Neural cell (in vitro differentiated cells): ENCODE results near the gene FUNDC2. TPM values are rescaled to one million over a fixed set of nuclear protein-coding genes. Genes with fewer than 3 reads are reported as not detected.

Experiments used
- H2AFZ ChIP-seq: fragments of 200-600, 300-800 bp; sonication (generic), shearing (Covaris generic); 2 replicates; pipeline ENCODE4 v1.6.0; 2014; ENCODE audit warnings: low read depth, mild to moderate bottlenecking, antibody characterized with exemption, low read length, moderate library complexity
- H3F3A ChIP-seq: fragments of 200-600 bp; shearing (Covaris generic); 2 replicates; pipeline ENCODE4 v1.6.1; 2016; ENCODE audit warnings: mild to moderate bottlenecking, moderate library complexity, mixed read lengths, antibody characterized with exemption, low read length; ENCODE audit not compliant: insufficient read depth, poor library complexity, severe bottlenecking
- H3K27ac ChIP-seq: fragments of 200-600, 300-800 bp; sonication (generic), shearing (Covaris generic); 2 replicates; pipeline ENCODE4 v1.5.1; 2014; ENCODE audit warnings: mild to moderate bottlenecking, low read length, moderate library complexity
- H3K27me3 ChIP-seq: fragments of 300-800, 200-600 bp; sonication (generic), shearing (Covaris generic); 2 replicates; pipeline ENCODE4 v1.6.0; 2014; ENCODE audit warnings: mild to moderate bottlenecking, low read depth, low read length, moderate library complexity; ENCODE audit not compliant: insufficient read depth
- H3K36me3 ChIP-seq: fragments of 300-800, 200-600 bp; sonication (generic), shearing (Covaris generic); 2 replicates; pipeline ENCODE4 v1.5.1; 2014; ENCODE audit warnings: mild to moderate bottlenecking, antibody characterized with exemption, low read length, moderate library complexity; ENCODE audit not compliant: insufficient read depth
- H3K4me2 ChIP-seq: fragments of 300-800, 200-600 bp; sonication (generic), shearing (Covaris generic); 2 replicates; pipeline ENCODE4 v1.6.0; 2014; ENCODE audit warnings: mild to moderate bottlenecking, low read length
- H3K4me3 ChIP-seq: fragments of 300-800, 200-600 bp; sonication (generic), shearing (Covaris generic); 2 replicates; pipeline ENCODE4 v1.5.1; 2014; ENCODE audit warnings: mild to moderate bottlenecking, low read length, moderate library complexity
- H3K79me2 ChIP-seq: fragments of 200-600 bp; shearing (Covaris generic); replicated peaks from 2 replicates; pipeline ENCODE4 v1.6.0; 2014; ENCODE audit warnings: mild to moderate bottlenecking, low read length, moderate library complexity; ENCODE audit not compliant: insufficient read depth
- H3K9ac ChIP-seq: fragments of 300-800, 200-600 bp; sonication (generic), shearing (Covaris generic); 2 replicates; pipeline ENCODE4 v1.6.1; 2016; ENCODE audit warnings: mild to moderate bottlenecking, low read length, mixed read lengths
- H3K9me2 ChIP-seq: fragments of 200-600 bp; shearing (Covaris generic); 2 replicates; pipeline ENCODE4 v1.6.1; 2016; ENCODE audit warnings: mild to moderate bottlenecking, low read length, mixed read lengths; ENCODE audit not compliant: insufficient read depth
- H3K9me3 ChIP-seq: fragments of 200-600, 300-800 bp; sonication (generic), shearing (Covaris generic); 2 replicates; pipeline ENCODE4 v1.6.1; 2016; ENCODE audit warnings: mild to moderate bottlenecking, mixed run types, low read length, moderate library complexity, mixed read lengths
- H4K20me1 ChIP-seq: fragments of 200-600 bp; shearing (Covaris generic); 2 replicates; pipeline ENCODE4 v1.6.1; 2016; ENCODE audit warnings: mild to moderate bottlenecking, mixed run types; ENCODE audit not compliant: insufficient read depth
- CTCF ChIP-seq: fragments of 450-650 bp; IDR thresholded peaks from 2 replicates; pipeline ENCODE4 v1.5.1; 2014; ENCODE audit warnings: antibody characterized with exemption, mild to moderate bottlenecking, moderate library complexity; ENCODE audit not compliant: poor library complexity, severe bottlenecking
- EP300 ChIP-seq: fragments of 450-650 bp; conservative IDR thresholded peaks from 2 replicates; pipeline ENCODE4 v1.6.1; 2014; ENCODE audit warnings: antibody characterized with exemption, mild to moderate bottlenecking, moderate library complexity; ENCODE audit not compliant: poor library complexity, severe bottlenecking
- EZH2 ChIP-seq: fragments of 200-600, 300-800 bp; shearing (Covaris generic), sonication (generic); IDR thresholded peaks from 2 replicates; pipeline ENCODE4 v1.6.1; 2014; ENCODE audit warnings: antibody characterized with exemption, low read length, borderline replicate concordance, mild to moderate bottlenecking; ENCODE audit not compliant: insufficient read depth, poor library complexity, severe bottlenecking
- MXI1 ChIP-seq: fragments of 450-650 bp; conservative IDR thresholded peaks from 2 replicates; pipeline ENCODE4 v1.6.1; 2014; ENCODE audit warnings: antibody characterized with exemption, mild to moderate bottlenecking; ENCODE audit not compliant: poor library complexity, severe bottlenecking
- POLR2AphosphoS5 ChIP-seq: IDR thresholded peaks from 2 replicates; pipeline ENCODE4 v1.6.1; 2012
- RAD21 ChIP-seq: fragments of 450-650 bp; conservative IDR thresholded peaks from 2 replicates; pipeline ENCODE4 v1.6.1; 2014; ENCODE audit warnings: antibody characterized with exemption, mild to moderate bottlenecking, moderate library complexity
- REST ChIP-seq: IDR thresholded peaks from 2 replicates; pipeline ENCODE4 v1.6.1; 2012; ENCODE audit warnings: borderline replicate concordance
- SMC3 ChIP-seq: fragments of 450-650 bp; conservative IDR thresholded peaks from 2 replicates; pipeline ENCODE4 v1.6.1; 2014; ENCODE audit warnings: antibody characterized with exemption, mild to moderate bottlenecking, moderate library complexity; ENCODE audit not compliant: poor library complexity
- polyA plus RNA-seq: library from polyadenylated mRNA; depleted of rRNA; stranded (reverse); fragments of >200 nt; gene quantifications from 2 replicates; pipeline ENCODE4 v1.2.3, GENCODE V29; 2014

The FUNDC2 gene
- polyA plus RNA-seq, 1 donor from 2014 or later: 139 TPM

- Histone ChIP-seq H3K9me3 (no peaks in the 10 kb centered on the region), H2AFZ (no peak overlapping the region), H3K4me2 (no peak overlapping the region), H3K79me2 (no peaks in the 10 kb centered on the region), H3K9me2 (no peaks in the 10 kb centered on the region), H4K20me1 (no peaks in the 10 kb centered on the region), H3K27ac (no peak overlapping the region), H3F3A (no peaks in the 10 kb centered on the region), H3K36me3 (no peaks in the 10 kb centered on the region), H3K9ac (no peak overlapping the region), H3K4me3 (no peak overlapping the region), H3K27me3 (no peaks in the 10 kb centered on the region)
- TF ChIP-seq REST (no peak), POLR2AphosphoS5 (no peak), RAD21 (no peak), CTCF (no peak)
These were observed 37.9 kb upstream of the FUNDC2 start for GRCh38 chrX:154988719-154989118.

- Histone ChIP-seq H3F3A (no peaks in the 10 kb centered on the region), H2AFZ (no peak overlapping the region), H3K27ac (no peak overlapping the region), H3K4me2 (no peak overlapping the region), H3K4me3 (no peak overlapping the region), H3K79me2 (no peaks in the 10 kb centered on the region), H3K36me3 (no peaks in the 10 kb centered on the region), H4K20me1 (no peaks in the 10 kb centered on the region), H3K9me3 (no peaks in the 10 kb centered on the region), H3K27me3 (no peaks in the 10 kb centered on the region), H3K9ac (no peak overlapping the region), H3K9me2 (no peaks in the 10 kb centered on the region)
- no peak for TF ChIP-seq SMC3
- no peak for TF ChIP-seq MXI1
- no peak for TF ChIP-seq EP300
- TF ChIP-seq EZH2: no peak
- no peak for TF ChIP-seq CTCF
- TF ChIP-seq REST: no peak
These were observed 36.1 kb upstream of the FUNDC2 start for GRCh38 chrX:154990496-154990895.
